ENCODE data around the gene SIK3.

SIK3 gene

GRCh38 chr11:116825854-116826750, 272.1 kb downstream of the SIK3 start:
- TF ChIP-seq CTCF (IDR thresholded peaks at IDR 0.05; ENCODE audit: insufficient read depth, low read length) (no peak), GABPA (IDR thresholded peaks at IDR 0.05; ENCODE audit: low read depth) (no peak), SPI1 (IDR thresholded peaks at IDR 0.05; ENCODE audit: borderline replicate concordance, low read depth) (no peak), POLR2AphosphoS5 (IDR thresholded peaks at IDR 0.05; ENCODE audit: low read depth) (no peak), REST (IDR thresholded peaks at IDR 0.05; ENCODE audit: insufficient replicate concordance, low read depth) (no peak)
- DNase-seq (ENCODE audit: low read depth in 1 of 2, low spot score in 1 of 2), result no peak
- Histone ChIP-seq H3K27ac (replicated peaks) (no peak overlapping the region), H3K4me3 (replicated peaks; ENCODE audit: insufficient read depth, low read length) (no peak overlapping the region), H3K27me3 (ENCODE audit: insufficient read depth, poor library complexity, severe bottlenecking) (no peaks in the 10 kb centered on the region)

- Histone ChIP-seq H3K4me3 (replicated peaks; ENCODE audit: insufficient read depth, low read length) (no peak overlapping the region), H3K27me3 (ENCODE audit: insufficient read depth, poor library complexity, severe bottlenecking) (no peaks in the 10 kb centered on the region), H3K27ac (replicated peaks) (no peak overlapping the region)
- no peak for TF ChIP-seq POLR2AphosphoS5 (IDR thresholded peaks at IDR 0.05; ENCODE audit: low read depth)
- TF ChIP-seq SPI1 (IDR thresholded peaks at IDR 0.05; ENCODE audit: borderline replicate concordance, low read depth), result no peak
- TF ChIP-seq CTCF (IDR thresholded peaks at IDR 0.05; ENCODE audit: insufficient read depth, low read length), result no peak
- TF ChIP-seq REST (IDR thresholded peaks at IDR 0.05; ENCODE audit: insufficient replicate concordance, low read depth), result no peak
- TF ChIP-seq GABPA (IDR thresholded peaks at IDR 0.05; ENCODE audit: low read depth), result no peak
- DNase-seq (ENCODE audit: low read depth in 1 of 2, low spot score in 1 of 2), result no peak
These were observed 272.8 kb downstream of the SIK3 start for GRCh38 chr11:116825434-116825833.

GRCh38 chr11:116823031-116823843, 275.0 kb downstream of the SIK3 start, which contains the start of gene APOA4:
APOA4 (minus strand) TSS chr11:116823304; CDS start chr11:116823191, 113 bp downstream.
- no peak for DNase-seq (ENCODE audit: low read depth in 1 of 2, low spot score in 1 of 2)
- TF ChIP-seq SPI1 (IDR thresholded peaks at IDR 0.05; ENCODE audit: borderline replicate concordance, low read depth) (no peak), CTCF (IDR thresholded peaks at IDR 0.05; ENCODE audit: insufficient read depth, low read length) (no peak), POLR2AphosphoS5 (IDR thresholded peaks at IDR 0.05; ENCODE audit: low read depth) (no peak), GABPA (IDR thresholded peaks at IDR 0.05; ENCODE audit: low read depth) (no peak), REST (IDR thresholded peaks at IDR 0.05; ENCODE audit: insufficient replicate concordance, low read depth) (no peak)
- no peak within 1 kb of the TSS for H3K4me3 ChIP-seq (replicated peaks; ENCODE audit: insufficient read depth, low read length)
- H3K27ac ChIP-seq (replicated peaks), result no peak within 1 kb of the TSS
- no peaks in the 10 kb centered on the region for H3K27me3 ChIP-seq (ENCODE audit: insufficient read depth, poor library complexity, severe bottlenecking)

Data from HL-60 (cell line).